Testis (tissue), 3 donors: ENCODE results near the gene SPSB1. TPM values are rescaled to one million over a fixed set of nuclear protein-coding genes. Genes with fewer than 3 reads are reported as not detected.
A peak's percentile ranks its signal among the peaks of the same experiment; 100 is the strongest.

Experiments used
- DNase-seq: peaks from one replicate; pipeline ENCODE4 v3.0.0-alpha.2; 2019
- H3K27ac ChIP-seq, 2 donors: fragments of 200-600 bp; sonication (generic); one replicate each; pipeline ENCODE4 v1.5.1; 2019
- H3K27me3 ChIP-seq: fragments of 200-600 bp; sonication (generic); one replicate; pipeline ENCODE4 v1.5.1; 2019
- H3K36me3 ChIP-seq: fragments of 200-600 bp; sonication (generic); one replicate; pipeline ENCODE4 v1.5.1; 2017; ENCODE audit warnings: low read depth; ENCODE audit errors: missing control alignments
- H3K4me1 ChIP-seq: fragments of 200-600 bp; sonication (generic); one replicate; pipeline ENCODE4 v1.5.1; 2019
- H3K4me3 ChIP-seq, 2 donors: fragments of 200-600 bp; sonication (generic); one replicate each; pipeline ENCODE4 v1.5.1; 2017 to 2019
- H3K9me3 ChIP-seq: fragments of 200-600 bp; sonication (generic); one replicate; pipeline ENCODE4 v1.5.1; 2017
- POLR2A ChIP-seq: fragments of 450-650 bp; IDR thresholded peaks from one replicate; pipeline ENCODE4 v1.6.1; 2017; ENCODE audit warnings: antibody characterized with exemption, mild to moderate bottlenecking, moderate library complexity
- WGBS, 2 donors: methylation state at CpG; one replicate each; pipeline ENCODE4 v1.1.5; 2018; 5-methylcytosine and 5-hydroxymethylcytosine counted together
- intact Hi-C: fragments of 100-400 bp; cut with DNase I; formaldehyde crosslinking; loops from one replicate; pipeline ENCODE4 v1.15.1; 2023; ENCODE audit warnings: low total_unique reads
- polyA plus RNA-seq: library from polyadenylated mRNA; stranded (reverse); fragments of 350-450 nt; fragmentation: Illumina TruSeq; extraction: RNeasy Lipid Tissue Mini Kit (QIAGEN cat#74804); gene quantifications from one replicate; pipeline ENCODE4 v1.2.3, GENCODE V29; 2014; ENCODE audit warnings: low read depth, low replicate concordance; ENCODE audit not compliant: insufficient read depth
- total RNA-seq, 2 donors: library from RNA; depleted of rRNA; stranded (reverse); fragments of >200 nt; gene quantifications; one replicate each; pipeline ENCODE4 v1.2.3, GENCODE V29; 2016
- TF ChIP-seq, protein P1 (sequence below), 3 experiments: fragments of 450-650 bp in 2 of 3; fragments of 200-600 bp in 1 of 3; sonication (generic) in 1 of 3; IDR thresholded peaks; one replicate each; pipeline ENCODE4 v1.5.1; 2016 to 2019; ENCODE audit warnings: antibody characterized with exemption in 3 of 3, mild to moderate bottlenecking in 2 of 3, moderate library complexity in 1 of 3

SPSB1 gene
- total and polyA plus RNA-seq, 3 donors from 2014 or later, result 19.8 to 37.9 (median 30.0) TPM

GRCh38 chr1:9350013-9350908 is 57.6 kb downstream of the SPSB1 start:
- H3K36me3 ChIP-seq, result no peaks in the 10 kb centered on the region
- WGBS, 2 donors, result 85 to 86% methylated on average over 19 to 20 of the region's 20 CpGs
- H3K27ac ChIP-seq, result no peak overlapping the region
- TF ChIP-seq, protein P1, sequence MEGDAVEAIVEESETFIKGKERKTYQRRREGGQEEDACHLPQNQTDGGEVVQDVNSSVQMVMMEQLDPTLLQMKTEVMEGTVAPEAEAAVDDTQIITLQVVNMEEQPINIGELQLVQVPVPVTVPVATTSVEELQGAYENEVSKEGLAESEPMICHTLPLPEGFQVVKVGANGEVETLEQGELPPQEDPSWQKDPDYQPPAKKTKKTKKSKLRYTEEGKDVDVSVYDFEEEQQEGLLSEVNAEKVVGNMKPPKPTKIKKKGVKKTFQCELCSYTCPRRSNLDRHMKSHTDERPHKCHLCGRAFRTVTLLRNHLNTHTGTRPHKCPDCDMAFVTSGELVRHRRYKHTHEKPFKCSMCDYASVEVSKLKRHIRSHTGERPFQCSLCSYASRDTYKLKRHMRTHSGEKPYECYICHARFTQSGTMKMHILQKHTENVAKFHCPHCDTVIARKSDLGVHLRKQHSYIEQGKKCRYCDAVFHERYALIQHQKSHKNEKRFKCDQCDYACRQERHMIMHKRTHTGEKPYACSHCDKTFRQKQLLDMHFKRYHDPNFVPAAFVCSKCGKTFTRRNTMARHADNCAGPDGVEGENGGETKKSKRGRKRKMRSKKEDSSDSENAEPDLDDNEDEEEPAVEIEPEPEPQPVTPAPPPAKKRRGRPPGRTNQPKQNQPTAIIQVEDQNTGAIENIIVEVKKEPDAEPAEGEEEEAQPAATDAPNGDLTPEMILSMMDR (IDR thresholded peaks at IDR 0.05), result no peak
- TF ChIP-seq POLR2A, result no peak
- intact Hi-C loops, result no loop called here
- peaks cover 7% of the 10 kb centered on the region for H3K4me1 ChIP-seq
- no peak for DNase-seq
- no peaks in the 10 kb centered on the region for H3K9me3 ChIP-seq
- H3K27me3 ChIP-seq, result no peaks in the 10 kb centered on the region
- H3K4me3 ChIP-seq, result no peak overlapping the region

DNA sequence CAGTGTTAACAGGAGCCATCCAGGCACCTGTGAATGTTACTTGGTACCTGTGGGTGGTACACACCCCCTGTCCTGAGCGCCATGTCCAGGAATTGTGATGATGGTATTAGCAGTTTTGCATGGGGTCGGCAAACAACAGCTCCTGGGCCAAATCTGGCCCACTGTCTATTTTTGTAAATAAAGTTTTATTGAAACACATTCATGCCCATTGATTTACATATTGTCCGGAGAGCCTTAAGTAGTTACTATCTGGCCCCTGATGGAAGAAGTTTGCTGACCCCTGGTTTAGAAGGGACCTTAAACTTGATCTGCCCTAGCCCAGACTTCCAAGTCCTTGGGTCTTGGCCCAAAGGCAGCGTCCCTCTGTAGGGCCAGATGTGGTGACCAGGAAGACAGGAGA is 58.3 kb downstream of the SPSB1 start:
- intact Hi-C loops, result no loop called here
- DNase-seq, result no peak
- no peaks in the 10 kb centered on the region for H3K9me3 ChIP-seq
- WGBS, 2 donors, result 94% methylated on average over 4 of the region's 4 CpGs
- no peak overlapping the region for H3K4me3 ChIP-seq
- no peak overlapping the region for H3K27ac ChIP-seq
- H3K4me1 ChIP-seq, result peaks cover 6% of the 10 kb centered on the region
- no peaks in the 10 kb centered on the region for H3K27me3 ChIP-seq
- H3K36me3 ChIP-seq, result no peaks in the 10 kb centered on the region
- TF ChIP-seq, protein P1 (IDR thresholded peaks at IDR 0.05), result no peak
- TF ChIP-seq POLR2A, result no peak

- Histone ChIP-seq H3K4me3 (no peak overlapping the region), H3K27me3 (no peaks in the 10 kb centered on the region), H3K27ac (no peak overlapping the region), H3K36me3 (no peaks in the 10 kb centered on the region), H3K4me1 (peaks cover 3% of the 10 kb centered on the region), H3K9me3 (no peaks in the 10 kb centered on the region)
- intact Hi-C loops, result no loop called here
- no peak for TF ChIP-seq POLR2A
- TF ChIP-seq, protein P1 (IDR thresholded peaks at IDR 0.05), result no peak
- WGBS, 2 donors, result 83 to 90% methylated on average over 7 of the region's 7 CpGs
- DNase-seq, result no peak
Measured at GRCh38 chr1:9351654-9352271, 59.1 kb downstream of the SPSB1 start.

- Histone ChIP-seq H3K9me3 (no peaks in the 10 kb centered on the region), H3K36me3 (no peaks in the 10 kb centered on the region), H3K27me3 (no peaks in the 10 kb centered on the region), H3K27ac (no peak overlapping the region), H3K4me1 (peaks cover 3% of the 10 kb centered on the region), H3K4me3 (no peak overlapping the region)
- no peak for TF ChIP-seq POLR2A
- TF ChIP-seq, protein P1 (IDR thresholded peaks at IDR 0.05), result no peak
- intact Hi-C loops, result no loop called here
- 75 to 80% methylated on average over 18 to 22 of the region's 22 CpGs for WGBS, 2 donors
- DNase-seq, result peak; percentile 25
Measured at GRCh38 chr1:9352377-9353134, 59.9 kb downstream of the SPSB1 start.
